Endothelial cell of umbilical vein (primary cell): ENCODE data around the gene LRP1B.

Experiments used
- EZH2 ChIP-seq: IDR thresholded peaks from 2 replicates; pipeline ENCODE4 v1.6.1; 2012; ENCODE audit warnings: borderline replicate concordance, low read depth, mild to moderate bottlenecking, moderate library complexity, low read length, inconsistent platforms; ENCODE audit not compliant: severe bottlenecking
- FOS ChIP-seq: IDR thresholded peaks from 2 replicates; pipeline ENCODE4 v1.6.1; 2011; ENCODE audit warnings: mild to moderate bottlenecking, low read length, moderate library complexity, borderline replicate concordance; ENCODE audit not compliant: insufficient read depth
- GATA2 ChIP-seq: IDR thresholded peaks from 2 replicates; pipeline ENCODE4 v1.7.0; 2011; ENCODE audit warnings: low read depth, mild to moderate bottlenecking, moderate library complexity, mixed read lengths, low read length; ENCODE audit not compliant: insufficient read length, insufficient read depth
- JUN ChIP-seq: IDR thresholded peaks from 2 replicates; pipeline ENCODE4 v1.6.1; 2011; ENCODE audit warnings: borderline replicate concordance, low read depth; ENCODE audit not compliant: insufficient read length, insufficient read depth
- MAX ChIP-seq: IDR thresholded peaks from 2 replicates; pipeline ENCODE4 v1.6.1; 2011; ENCODE audit not compliant: insufficient read depth, insufficient read length
- MYC ChIP-seq: IDR thresholded peaks from one replicate; pipeline ENCODE4 v1.6.1; 2011; ENCODE audit warnings: mild to moderate bottlenecking, low read depth, low read length
- POLR2A ChIP-seq: IDR thresholded peaks from 2 replicates; pipeline ENCODE4 v1.6.1; 2012; ENCODE audit warnings: low read depth, mild to moderate bottlenecking, control low read depth, low read length
- POLR2AphosphoS5 ChIP-seq: IDR thresholded peaks from 2 replicates; pipeline ENCODE4 v1.6.1; 2012; ENCODE audit warnings: low read depth, mild to moderate bottlenecking, control low read depth, low read length, moderate library complexity; ENCODE audit not compliant: insufficient read depth
- TF ChIP-seq, protein P1 (sequence below), 2 donors: IDR thresholded peaks; 1 replicate in 1 of 2; 2 replicates in 1 of 2; pipeline ENCODE4 v1.5.1; 2011; ENCODE audit warnings: low read length in 2 of 2, mild to moderate bottlenecking in 2 of 2, moderate library complexity in 2 of 2, control low read depth in 1 of 2, inconsistent platforms in 1 of 2, low read depth in 1 of 2; ENCODE audit not compliant: insufficient read depth in 1 of 2; ENCODE audit errors: extremely low read depth in 1 of 2

DNA sequence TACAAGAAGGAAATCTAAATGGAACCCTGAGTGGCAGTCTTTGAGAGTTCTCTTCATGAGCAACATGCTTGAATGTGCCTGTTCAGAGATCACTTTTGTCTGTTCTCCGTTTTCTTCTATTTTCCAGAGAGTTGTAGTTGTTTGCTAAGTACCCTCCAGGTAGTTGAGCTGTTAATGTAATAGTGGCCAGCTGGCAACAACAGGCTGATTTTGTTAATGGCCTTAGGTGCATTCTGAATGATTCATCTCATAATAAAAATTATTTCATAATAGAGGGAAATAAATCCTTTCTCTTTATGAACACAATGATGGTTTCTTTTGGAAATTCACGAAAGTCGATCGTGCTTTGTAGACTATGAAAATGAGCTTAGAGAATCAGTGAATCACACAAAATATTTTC is 136.8 kb downstream of the LRP1B start:
- TF ChIP-seq MYC (no peak), GATA2 (no peak), EZH2 (no peak), POLR2A (no peak), POLR2AphosphoS5 (no peak), JUN (no peak), MAX (no peak), FOS (no peak)
- TF ChIP-seq, protein P1, sequence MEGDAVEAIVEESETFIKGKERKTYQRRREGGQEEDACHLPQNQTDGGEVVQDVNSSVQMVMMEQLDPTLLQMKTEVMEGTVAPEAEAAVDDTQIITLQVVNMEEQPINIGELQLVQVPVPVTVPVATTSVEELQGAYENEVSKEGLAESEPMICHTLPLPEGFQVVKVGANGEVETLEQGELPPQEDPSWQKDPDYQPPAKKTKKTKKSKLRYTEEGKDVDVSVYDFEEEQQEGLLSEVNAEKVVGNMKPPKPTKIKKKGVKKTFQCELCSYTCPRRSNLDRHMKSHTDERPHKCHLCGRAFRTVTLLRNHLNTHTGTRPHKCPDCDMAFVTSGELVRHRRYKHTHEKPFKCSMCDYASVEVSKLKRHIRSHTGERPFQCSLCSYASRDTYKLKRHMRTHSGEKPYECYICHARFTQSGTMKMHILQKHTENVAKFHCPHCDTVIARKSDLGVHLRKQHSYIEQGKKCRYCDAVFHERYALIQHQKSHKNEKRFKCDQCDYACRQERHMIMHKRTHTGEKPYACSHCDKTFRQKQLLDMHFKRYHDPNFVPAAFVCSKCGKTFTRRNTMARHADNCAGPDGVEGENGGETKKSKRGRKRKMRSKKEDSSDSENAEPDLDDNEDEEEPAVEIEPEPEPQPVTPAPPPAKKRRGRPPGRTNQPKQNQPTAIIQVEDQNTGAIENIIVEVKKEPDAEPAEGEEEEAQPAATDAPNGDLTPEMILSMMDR (IDR thresholded peaks at IDR 0.05; ENCODE audit: extremely low read depth in 1 of 2, insufficient read depth in 1 of 2, low read depth in 1 of 2, low read length in 2 of 2) = no peak
